B cell (primary cell): ENCODE measurements around the gene LDLRAD3. TPM values are rescaled to one million over a fixed set of nuclear protein-coding genes. Genes with fewer than 3 reads are reported as not detected.

Experiments used
- ATAC-seq: fragments of 200-7000 bp; cut with Tn5 transposase; one replicate; pipeline ENCODE4 v1.10.0; 2021; ENCODE audit warnings: low read depth, mild to moderate bottlenecking, moderate number of reproducible peaks, moderate library complexity
- CTCF ChIA-PET: fragments of 350-600 bp; sonication (Branson Sonifier 250); formaldehyde crosslinking; loops from one replicate; lab custom pipeline; 2021; ENCODE audit warnings: antibody characterized with exemption, inconsistent platforms; lab: Charles Lee
- POLR2A ChIA-PET: fragments of 350-600 bp; sonication (Branson Sonifier 250); formaldehyde crosslinking; loops from one replicate; lab custom pipeline; 2021; ENCODE audit warnings: antibody characterized with exemption; lab: Charles Lee
- DNase-seq: peaks from one replicate; pipeline ENCODE4 v3.0.0; 2013
- H2AFZ ChIP-seq: 2 replicates; pipeline ENCODE4 v1.6.1; 2012; ENCODE audit warnings: mild to moderate bottlenecking, low read depth, low read length; ENCODE audit not compliant: insufficient read depth, poor library complexity, severe bottlenecking
- H3K27ac ChIP-seq, 2 donors: 1 replicate in 1 of 2; 2 replicates in 1 of 2; pipeline ENCODE4 v1.5.1; 2012 to 2013; ENCODE audit warnings: low read length in 2 of 2, mild to moderate bottlenecking in 2 of 2, moderate library complexity in 1 of 2
- H3K27me3 ChIP-seq, 4 experiments: fragments of 200-600 bp in 1 of 4; sonication (generic) in 1 of 4; replicated peaks in 1 of 4; 1 replicate in 2 of 4; 2 replicates in 2 of 4; pipeline versions ENCODE4 v1.6.1 to v1.7.0; 2013 to 2016; ENCODE audit warnings: low read length in 3 of 4, mild to moderate bottlenecking in 2 of 4, mixed read lengths in 1 of 4, moderate library complexity in 1 of 4; ENCODE audit not compliant: insufficient read depth in 4 of 4, control insufficient read depth in 3 of 4; ENCODE audit errors: control extremely low read depth in 1 of 4
- H3K36me3 ChIP-seq, 2 experiments: replicated peaks in 1 of 2; 1 replicate in 1 of 2; 2 replicates in 1 of 2; pipeline versions ENCODE4 v1.6.1 to v1.7.1; 2013; ENCODE audit warnings: low read length in 1 of 2; ENCODE audit not compliant: insufficient read depth in 2 of 2, control insufficient read depth in 1 of 2; ENCODE audit errors: control extremely low read depth in 1 of 2, extremely low read depth in 1 of 2
- H3K4me1 ChIP-seq, 2 donors: fragments of 200-600 bp in 1 of 2; sonication (generic) in 1 of 2; 1 replicate in 1 of 2; 2 replicates in 1 of 2; pipeline versions ENCODE4 v1.5.1 to v1.6.1; 2013 to 2017; ENCODE audit warnings: low read length in 2 of 2; ENCODE audit not compliant: control insufficient read depth in 2 of 2, insufficient read depth in 2 of 2
- H3K4me2 ChIP-seq: replicated peaks from 2 replicates; pipeline ENCODE3; 2012; ENCODE audit warnings: mild to moderate bottlenecking, low read depth, low read length; ENCODE audit not compliant: poor library complexity, severe bottlenecking
- H3K4me3 ChIP-seq, 5 experiments: fragments of 200-600 bp in 1 of 5; sonication (generic) in 1 of 5; 1 replicate in 3 of 5; 2 replicates in 2 of 5; pipeline versions ENCODE4 v1.5.1 to v1.7.0; 2011 to 2016; ENCODE audit warnings: low read length in 4 of 5, mild to moderate bottlenecking in 4 of 5, low read depth in 2 of 5, control low read depth in 1 of 5, moderate library complexity in 1 of 5; ENCODE audit not compliant: insufficient read depth in 1 of 5; ENCODE audit errors: control extremely low read depth in 1 of 5, extremely low read depth in 1 of 5
- H3K79me2 ChIP-seq: fragments of 200-600 bp; sonication (generic); one replicate; pipeline ENCODE4 v1.6.0; 2016; ENCODE audit warnings: low read length; ENCODE audit not compliant: control insufficient read depth, insufficient read depth
- H3K9ac ChIP-seq: fragments of 200-600 bp; sonication (generic); 2 replicates; pipeline ENCODE4 v1.6.1; 2017; ENCODE audit warnings: mild to moderate bottlenecking, low read length, moderate library complexity
- H3K9me3 ChIP-seq, 3 donors: one replicate each; pipeline versions ENCODE4 v1.6.1 to v1.7.1; 2013; ENCODE audit warnings: low read length in 2 of 3; ENCODE audit not compliant: control insufficient read depth in 2 of 3, insufficient read depth in 1 of 3; ENCODE audit errors: control extremely low read depth in 1 of 3
- H4K20me1 ChIP-seq: 2 replicates; pipeline ENCODE4 v1.6.0; 2012; ENCODE audit warnings: mild to moderate bottlenecking, low read length; ENCODE audit not compliant: insufficient read depth, control insufficient read depth, poor library complexity, severe bottlenecking
- H3K27ac Mint-ChIP-seq: one replicate; pipeline ENCODE4 v1.8.0; 2021; ENCODE audit warnings: mixed read lengths
- H3K27me3 Mint-ChIP-seq: one replicate; pipeline ENCODE4 v1.8.0; 2021; ENCODE audit warnings: mixed read lengths
- H3K4me1 Mint-ChIP-seq: one replicate; pipeline ENCODE4 v1.8.0; 2021; ENCODE audit warnings: mixed read lengths
- H3K4me3 Mint-ChIP-seq: one replicate; pipeline ENCODE4 v1.8.0; 2021; ENCODE audit warnings: mixed read lengths
- H3K9me3 Mint-ChIP-seq: one replicate; pipeline ENCODE4 v1.8.0; 2022; ENCODE audit warnings: mixed read lengths; ENCODE audit not compliant: insufficient read depth
- CTCF ChIP-seq: fragments of 200-600 bp; IDR thresholded peaks from one replicate; pipeline ENCODE4 v1.8.0; 2022; ENCODE audit warnings: antibody characterized with exemption, mild to moderate bottlenecking
- EZH2 ChIP-seq: IDR thresholded peaks from 2 replicates; pipeline ENCODE4 v1.6.1; 2012; ENCODE audit warnings: borderline replicate concordance, low read depth, mild to moderate bottlenecking, moderate library complexity, low read length; ENCODE audit not compliant: insufficient read depth, poor library complexity, severe bottlenecking
- WGBS: methylation state at CpG from one replicate; pipeline ENCODE4 v1.1.5; 2013; ENCODE audit warnings: missing lambda C conversion rate; ENCODE audit not compliant: insufficient coverage; 5-methylcytosine and 5-hydroxymethylcytosine counted together
- intact Hi-C: fragments of 100-400 bp; cut with micrococcal nuclease; formaldehyde crosslinking; loops from one replicate; pipeline ENCODE4 v1.10.0; 2022
- polyA plus RNA-seq: library from polyadenylated mRNA; depleted of rRNA; stranded (reverse); fragments of >200 nt; gene quantifications from 2 replicates; pipeline ENCODE4 v1.2.3, GENCODE V29; 2012
- total RNA-seq, 2 donors: library from RNA; stranded (reverse); fragments of 120-200 nt in 1 of 2; gene quantifications; 1 replicate in 1 of 2; 2 replicates in 1 of 2; pipeline versions ENCODE4 v1.2.3 to v1.2.4, GENCODE V29; 2013 to 2022

LDLRAD3 gene
- total and polyA plus RNA-seq, 2 donors (not counting 1 experiment from before 2014, with no cell fraction given), result 0.01 TPM; not detected in 1

GRCh38 chr11:36092314-36093030 is 148.6 kb downstream of the LDLRAD3 start:
- intact Hi-C loops, result no loop called here
- 41% methylated on average over 4 of the region's 4 CpGs for WGBS
- H3K4me2 ChIP-seq, result no peak overlapping the region
- Mint-ChIP-seq H3K4me1 (no peaks in the 10 kb centered on the region), H3K27ac (no peak overlapping the region), H3K27me3 (peaks cover 43% of the 10 kb centered on the region), H3K4me3 (no peak overlapping the region), H3K9me3 (no peaks in the 10 kb centered on the region)
- no peaks in the 10 kb centered on the region for H4K20me1 ChIP-seq
- no peaks in the 10 kb centered on the region for H3K4me1 ChIP-seq
- no peak overlapping the region for H3K4me3 ChIP-seq
- CTCF ChIA-PET, result no interaction called here
- H3K36me3 ChIP-seq, result no peaks in the 10 kb centered on the region
- TF ChIP-seq CTCF (no peak), EZH2 (no peak)
- H3K9me3 ChIP-seq, result peaks cover 0 to 3% (median 0%) of the 10 kb centered on the region in 3 donors
- ATAC-seq (no peak), DNase-seq (no peak)
- no peak overlapping the region for H3K9ac ChIP-seq
- H3K27ac ChIP-seq, result no peak overlapping the region
- H3K79me2 ChIP-seq, result no peaks in the 10 kb centered on the region
- POLR2A ChIA-PET, result no interaction called here
- H2AFZ ChIP-seq, result no peak overlapping the region
- H3K27me3 ChIP-seq, result peaks cover 0 to 13% (median 3%) of the 10 kb centered on the region in 4 experiments

GRCh38 chr11:36093548-36093947 is 149.7 kb downstream of the LDLRAD3 start:
- no peak for DNase-seq
- H3K4me3 ChIP-seq, result no peak overlapping the region
- H3K27me3 ChIP-seq, result peaks cover 0 to 13% (median 3%) of the 10 kb centered on the region in 4 experiments
- Mint-ChIP-seq H3K4me1 (no peaks in the 10 kb centered on the region), H3K9me3 (no peaks in the 10 kb centered on the region), H3K4me3 (no peak overlapping the region), H3K27ac (no peak overlapping the region), H3K27me3 (peaks cover 38% of the 10 kb centered on the region)
- H3K4me1 ChIP-seq, result no peaks in the 10 kb centered on the region
- H2AFZ ChIP-seq, result no peak overlapping the region
- ChIA-PET CTCF (no interaction called here), POLR2A (no interaction called here)
- no peak for ATAC-seq
- no peaks in the 10 kb centered on the region for H3K79me2 ChIP-seq
- peaks cover 0 to 3% (median 0%) of the 10 kb centered on the region in 3 donors for H3K9me3 ChIP-seq
- no peaks in the 10 kb centered on the region for H3K36me3 ChIP-seq
- no peak overlapping the region for H3K27ac ChIP-seq
- WGBS, result 75% methylated on average over 4 of the region's 4 CpGs
- intact Hi-C loops, result no loop called here
- no peak overlapping the region for H3K4me2 ChIP-seq
- no peaks in the 10 kb centered on the region for H4K20me1 ChIP-seq
- TF ChIP-seq EZH2 (no peak), CTCF (no peak)
- no peak overlapping the region for H3K9ac ChIP-seq
